HG03175 (cell line): ENCODE measurements around the gene SNX27.
"Not testable (repeated sequence)": the region's sequence is repeated elsewhere in the genome, so short reads cannot be mapped to it uniquely, and the experiment has no call there.

Experiments
- ATAC-seq: cut with Tn5 transposase; IDR thresholded peaks from one replicate; pipeline ENCODE4 v1.9.1; 2021; ENCODE audit warnings: mild to moderate bottlenecking, moderate library complexity; ENCODE audit not compliant: unreplicated experiment

The SNX27 gene

DNA sequence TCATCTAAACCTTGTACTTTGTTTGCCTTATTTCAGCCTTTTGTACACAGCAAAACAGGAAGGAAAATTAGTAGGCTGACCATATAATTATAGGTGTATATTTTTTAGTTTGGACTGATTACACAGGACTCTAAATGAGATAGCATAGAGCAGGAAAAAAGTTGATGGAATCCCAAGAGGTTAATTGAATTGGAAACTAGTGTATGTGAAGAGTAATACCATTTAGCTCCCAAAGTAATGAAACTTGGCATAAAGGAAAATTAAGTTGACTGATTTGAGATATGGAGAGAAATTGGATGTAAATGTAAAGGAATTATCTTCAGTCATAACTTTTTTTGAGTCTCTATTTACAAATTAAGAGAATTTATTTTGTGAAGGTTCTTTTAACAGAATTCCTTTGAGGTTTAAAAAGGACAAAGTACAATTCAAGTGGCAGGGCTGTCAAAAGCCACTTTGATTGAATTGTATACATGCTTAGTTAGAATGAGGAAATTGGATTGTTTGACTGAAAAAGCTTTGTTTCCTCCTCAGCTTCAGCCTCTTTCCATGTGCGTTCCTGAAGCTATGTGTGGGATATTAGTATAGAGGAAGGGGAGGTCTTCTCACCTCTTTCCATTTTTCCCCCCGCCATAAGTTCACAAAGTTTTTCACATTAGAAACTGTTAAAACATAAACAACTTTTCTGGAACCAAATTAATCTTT lies 26.4 kb downstream of the SNX27 start:
- ATAC-seq = no peak

GRCh38 chr1:151638812-151639211 lies 27.0 kb downstream of the SNX27 start:
- no peak for ATAC-seq

DNA sequence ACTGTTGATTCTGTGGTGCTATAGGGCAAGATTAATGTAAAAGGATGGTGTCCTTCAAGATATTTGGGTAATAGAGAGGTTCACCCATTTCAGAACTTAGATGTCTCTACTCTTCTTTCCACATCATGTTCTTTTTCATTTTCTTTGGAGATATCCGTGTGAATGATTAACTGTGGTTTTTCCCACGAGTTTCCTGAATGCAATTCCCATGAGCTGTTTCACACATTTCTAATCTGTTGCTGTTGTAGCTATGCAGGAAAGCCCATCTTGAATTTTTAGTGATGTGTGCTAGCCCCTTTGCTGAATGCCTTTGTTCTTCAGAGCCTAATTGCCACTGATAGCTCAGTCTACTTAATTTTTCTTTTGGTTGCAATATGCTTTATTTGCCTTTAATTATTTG lies 27.6 kb downstream of the SNX27 start:
- ATAC-seq = no peak

GRCh38 chr1:151641229-151641628 lies 29.4 kb downstream of the SNX27 start:
- no peak for ATAC-seq

GRCh38 chr1:151643085-151643484 lies 31.2 kb downstream of the SNX27 start:
- ATAC-seq = not testable (repeated sequence)

- no peak for ATAC-seq
Measured at GRCh38 chr1:151644001-151644400, 32.2 kb downstream of the SNX27 start.

DNA sequence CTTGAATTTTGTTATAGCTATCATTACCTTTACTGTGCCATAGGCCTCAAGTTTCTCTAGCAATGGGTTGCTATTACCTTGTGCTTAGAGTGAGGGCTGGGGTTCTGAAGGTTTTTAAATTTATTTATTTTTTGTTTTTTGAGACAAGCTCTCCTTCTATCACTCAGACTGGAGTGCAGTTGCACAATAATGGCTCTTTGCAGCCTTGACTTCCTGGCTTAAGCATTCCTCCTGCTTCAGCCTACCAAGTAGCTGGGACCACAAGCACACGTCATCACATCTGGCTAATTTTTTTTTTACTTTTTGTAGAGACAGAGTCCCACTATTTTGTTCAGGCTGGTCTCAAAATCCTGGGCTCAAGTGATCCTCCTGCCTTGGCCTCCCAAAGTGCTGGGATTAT lies 41.5 kb downstream of the SNX27 start:
- ATAC-seq = no peak

- ATAC-seq = no peak
Measured at GRCh38 chr1:151655371-151655770, 43.5 kb downstream of the SNX27 start.

GRCh38 chr1:151661751-151662150 lies 49.9 kb downstream of the SNX27 start:
- ATAC-seq = no peak

DNA sequence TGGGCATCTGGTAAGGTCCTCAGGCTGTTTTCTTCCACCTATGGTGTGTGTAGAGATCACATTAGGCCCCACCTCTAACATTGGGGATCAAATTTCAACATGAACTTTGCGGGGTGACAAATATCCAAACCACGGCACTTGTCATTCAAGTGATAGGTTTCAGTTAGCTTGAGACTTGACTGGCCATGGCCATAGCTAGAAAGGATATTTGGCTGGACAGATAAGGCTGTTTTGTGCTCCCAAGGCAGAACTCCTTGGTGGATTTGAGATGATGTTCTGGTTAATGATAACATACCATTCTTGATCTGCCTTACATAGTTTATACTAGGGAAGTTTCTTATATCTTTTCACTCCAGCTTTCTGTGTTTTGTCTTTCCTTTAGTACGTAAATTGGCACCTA lies 56.2 kb downstream of the SNX27 start:
- no peak for ATAC-seq

GRCh38 chr1:151670036-151670675 lies 58.3 kb downstream of the SNX27 start:
- not testable (repeated sequence) for ATAC-seq

GRCh38 chr1:151673407-151673806 lies 61.6 kb downstream of the SNX27 start:
- ATAC-seq = no peak

GRCh38 chr1:151680391-151680790 lies 68.5 kb downstream of the SNX27 start:
- no peak for ATAC-seq

DNA sequence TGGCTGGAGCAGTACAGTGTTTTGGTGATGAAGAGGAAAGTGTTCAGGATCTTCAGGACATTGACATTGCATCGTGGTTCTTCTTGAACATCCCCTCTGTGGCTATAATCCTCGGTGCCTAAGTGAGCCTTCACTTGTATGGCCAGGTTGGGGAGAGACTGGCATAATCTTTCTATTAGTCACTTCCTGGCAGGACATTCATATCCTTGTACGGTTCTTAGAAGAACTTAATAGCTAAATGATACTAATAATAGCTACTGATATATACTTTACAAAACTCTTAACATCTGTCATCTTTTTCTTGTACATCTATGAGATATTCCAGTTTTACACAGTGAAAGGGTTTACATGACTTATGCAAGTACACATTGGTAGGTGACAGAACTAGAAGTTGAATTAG lies 69.0 kb downstream of the SNX27 start:
- ATAC-seq = no peak

GRCh38 chr1:151681923-151682322 lies 70.1 kb downstream of the SNX27 start:
- no peak for ATAC-seq

DNA sequence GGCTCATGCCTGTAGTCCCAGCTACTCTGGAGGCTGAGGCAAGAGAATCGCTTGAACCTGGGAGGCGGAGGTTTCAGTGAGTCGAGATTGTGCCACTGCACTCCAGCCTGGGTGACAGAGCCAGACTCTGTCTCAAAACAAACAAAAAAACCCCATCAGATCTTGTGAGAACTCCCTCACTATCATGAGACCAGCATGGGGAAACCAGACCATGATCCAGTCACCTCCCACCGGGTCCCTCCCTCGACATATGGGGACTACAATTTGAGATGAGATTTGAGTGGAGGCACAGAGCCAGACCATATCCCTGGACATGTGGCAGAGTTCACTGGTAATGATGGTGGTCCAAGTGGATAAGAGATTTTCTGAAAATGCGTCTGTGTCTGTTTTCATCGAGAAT lies 71.1 kb downstream of the SNX27 start:
- ATAC-seq = not testable (repeated sequence)

- no peak for ATAC-seq
Measured at GRCh38 chr1:151684128-151684527, 72.3 kb downstream of the SNX27 start.

DNA sequence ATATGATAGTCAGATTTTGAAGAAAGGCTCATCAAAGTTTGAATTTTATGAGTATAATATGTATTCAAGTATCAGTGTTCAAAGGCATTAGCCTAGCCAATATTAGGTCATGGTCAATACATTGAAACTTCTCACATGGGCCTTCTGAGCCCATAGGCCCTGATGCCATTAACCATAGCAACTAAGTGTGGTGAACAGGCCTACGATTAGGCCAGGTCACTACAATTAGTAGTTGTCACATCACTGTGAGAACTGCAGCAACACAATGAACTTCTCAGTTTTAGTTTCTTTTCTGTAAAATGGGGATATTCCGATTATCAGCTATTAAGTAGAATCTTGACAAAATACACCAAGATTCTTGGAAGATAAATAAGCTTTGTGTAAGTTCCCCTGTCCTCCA lies 74.7 kb downstream of the SNX27 start:
- no peak for ATAC-seq

GRCh38 chr1:151689494-151689893 lies 77.6 kb downstream of the SNX27 start:
- no peak for ATAC-seq

- ATAC-seq = no peak
Measured at GRCh38 chr1:151692226-151692625, 80.4 kb downstream of the SNX27 start.

DNA sequence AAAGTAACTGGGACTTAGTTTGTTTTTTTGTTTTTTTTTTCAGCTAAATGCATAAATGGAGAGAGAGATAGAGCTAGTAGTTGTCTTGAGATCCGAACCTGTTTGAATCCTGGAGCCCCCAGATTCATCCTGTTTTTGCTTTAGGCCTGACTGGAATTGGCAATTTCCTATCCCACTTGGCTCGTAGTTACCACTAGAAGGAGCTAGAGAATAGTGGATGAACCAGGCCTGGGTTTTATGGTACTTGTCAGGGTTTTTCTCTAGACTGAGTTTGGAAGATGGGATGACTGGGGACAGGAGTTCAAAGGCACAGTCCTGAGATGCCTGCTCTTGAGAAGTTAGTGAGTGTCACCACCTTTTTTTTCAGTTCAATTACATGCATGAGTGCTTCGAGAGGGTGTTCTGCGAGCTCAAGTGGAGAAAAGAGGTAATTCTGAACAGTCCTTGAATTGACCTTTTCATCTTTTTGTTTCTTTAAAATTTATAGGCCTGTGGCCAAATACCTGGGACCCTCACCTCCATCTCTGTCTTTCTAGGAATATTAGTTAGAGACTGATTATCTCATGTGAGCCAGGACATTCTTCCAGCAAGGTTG lies 81.3 kb downstream of the SNX27 start:
- no peak for ATAC-seq

DNA sequence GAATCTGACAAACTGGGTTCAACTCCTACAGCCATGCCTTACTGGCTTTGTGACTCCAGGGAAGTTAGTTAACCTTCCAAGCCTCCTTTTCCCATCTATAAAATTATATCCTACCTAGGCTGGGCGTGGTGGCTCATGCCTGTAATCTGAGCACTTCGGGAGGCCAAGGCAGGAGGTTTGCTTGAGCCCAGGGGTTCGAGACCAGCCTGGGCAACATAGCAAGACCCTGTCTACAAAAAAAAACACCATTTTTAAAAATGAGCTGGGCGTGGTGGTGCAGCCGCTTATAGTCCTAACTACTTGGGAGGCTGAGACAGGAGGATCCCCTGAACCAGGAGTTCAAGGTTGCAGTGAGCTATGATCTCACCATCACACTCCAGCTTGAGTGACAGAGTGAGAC lies 89.7 kb downstream of the SNX27 start:
- no peak for ATAC-seq
